Measurements from ENCODE around the gene ACER3.
"Not testable (repeated sequence)": the region's sequence is repeated elsewhere in the genome, so short reads cannot be mapped to it uniquely, and the experiment has no call there.

The ACER3 gene

GRCh38 chr11:77002776-77003175 lies 142.1 kb downstream of the ACER3 start:
- H3K4me3 ChIP-seq (ENCODE audit: control insufficient read depth, low read depth, low read length) = no peak overlapping the region
- DNase-seq (ENCODE audit: low read depth) = no peak
- no peak for TF ChIP-seq CTCF (IDR thresholded peaks at IDR 0.05; ENCODE audit: control insufficient read depth, insufficient read depth, low read depth, low read length, missing control alignments)

- no peak for TF ChIP-seq CTCF (IDR thresholded peaks at IDR 0.05; ENCODE audit: control insufficient read depth, insufficient read depth, low read depth, low read length, missing control alignments)
- H3K4me3 ChIP-seq (ENCODE audit: control insufficient read depth, low read depth, low read length) = no peak overlapping the region
- no peak for DNase-seq (ENCODE audit: low read depth)
These were observed 143.2 kb downstream of the ACER3 start for GRCh38 chr11:77003963-77004362.

GRCh38 chr11:77009533-77010160 lies 148.9 kb downstream of the ACER3 start:
- H3K4me3 ChIP-seq (ENCODE audit: control insufficient read depth, low read depth, low read length) = no peak overlapping the region
- no peak for DNase-seq (ENCODE audit: low read depth)
- no peak for TF ChIP-seq CTCF (IDR thresholded peaks at IDR 0.05; ENCODE audit: control insufficient read depth, insufficient read depth, low read depth, low read length, missing control alignments)

- TF ChIP-seq CTCF (IDR thresholded peaks at IDR 0.05; ENCODE audit: control insufficient read depth, insufficient read depth, low read depth, low read length, missing control alignments) = no peak
- no peak for DNase-seq (ENCODE audit: low read depth)
- H3K4me3 ChIP-seq (ENCODE audit: control insufficient read depth, low read depth, low read length) = no peak overlapping the region
These were observed 154.0 kb downstream of the ACER3 start for GRCh38 chr11:77014669-77015068.

- not testable (repeated sequence) for DNase-seq (ENCODE audit: low read depth); H3K4me3 ChIP-seq (ENCODE audit: control insufficient read depth, low read depth, low read length)
These were observed 157.7 kb downstream of the ACER3 start for GRCh38 chr11:77018396-77018924.

GRCh38 chr11:77019976-77020595 lies 159.4 kb downstream of the ACER3 start:
- H3K4me3 ChIP-seq (ENCODE audit: control insufficient read depth, low read depth, low read length) = no peak overlapping the region
- DNase-seq (ENCODE audit: low read depth) = no peak
- no peak for TF ChIP-seq CTCF (IDR thresholded peaks at IDR 0.05; ENCODE audit: control insufficient read depth, insufficient read depth, low read depth, low read length, missing control alignments)

GRCh38 chr11:77020734-77021133 lies 160.0 kb downstream of the ACER3 start:
- no peak for TF ChIP-seq CTCF (IDR thresholded peaks at IDR 0.05; ENCODE audit: control insufficient read depth, insufficient read depth, low read depth, low read length, missing control alignments)
- DNase-seq (ENCODE audit: low read depth) = no peak
- H3K4me3 ChIP-seq (ENCODE audit: control insufficient read depth, low read depth, low read length) = no peak overlapping the region

All from AG09309 (cell line).